T-helper 2 cell treated with Interferon-gamma antibody and Interleukin-4, amounts not matched to agents 100 ng/mL and 5 ng/mL, for 36 hours (primary cell): ENCODE data around the gene SIK3. TPM values are rescaled to one million over a fixed set of nuclear protein-coding genes. Genes with fewer than 3 reads are reported as not detected.
"Not testable (repeated sequence)": the region's sequence is repeated elsewhere in the genome, so short reads cannot be mapped to it uniquely, and the experiment has no call there.

Source experiments
- intact Hi-C: fragments of 100-400 bp; cut with micrococcal nuclease; formaldehyde crosslinking; loops from one replicate; pipeline ENCODE4 v1.15.1; 2023
- total RNA-seq: library from RNA; stranded (reverse); gene quantifications from 2 replicates; pipeline ENCODE4 v1.2.3, GENCODE V29; 2022

Gene SIK3
- 27.1 and 32.6 TPM in 2 replicates for total RNA-seq

DNA sequence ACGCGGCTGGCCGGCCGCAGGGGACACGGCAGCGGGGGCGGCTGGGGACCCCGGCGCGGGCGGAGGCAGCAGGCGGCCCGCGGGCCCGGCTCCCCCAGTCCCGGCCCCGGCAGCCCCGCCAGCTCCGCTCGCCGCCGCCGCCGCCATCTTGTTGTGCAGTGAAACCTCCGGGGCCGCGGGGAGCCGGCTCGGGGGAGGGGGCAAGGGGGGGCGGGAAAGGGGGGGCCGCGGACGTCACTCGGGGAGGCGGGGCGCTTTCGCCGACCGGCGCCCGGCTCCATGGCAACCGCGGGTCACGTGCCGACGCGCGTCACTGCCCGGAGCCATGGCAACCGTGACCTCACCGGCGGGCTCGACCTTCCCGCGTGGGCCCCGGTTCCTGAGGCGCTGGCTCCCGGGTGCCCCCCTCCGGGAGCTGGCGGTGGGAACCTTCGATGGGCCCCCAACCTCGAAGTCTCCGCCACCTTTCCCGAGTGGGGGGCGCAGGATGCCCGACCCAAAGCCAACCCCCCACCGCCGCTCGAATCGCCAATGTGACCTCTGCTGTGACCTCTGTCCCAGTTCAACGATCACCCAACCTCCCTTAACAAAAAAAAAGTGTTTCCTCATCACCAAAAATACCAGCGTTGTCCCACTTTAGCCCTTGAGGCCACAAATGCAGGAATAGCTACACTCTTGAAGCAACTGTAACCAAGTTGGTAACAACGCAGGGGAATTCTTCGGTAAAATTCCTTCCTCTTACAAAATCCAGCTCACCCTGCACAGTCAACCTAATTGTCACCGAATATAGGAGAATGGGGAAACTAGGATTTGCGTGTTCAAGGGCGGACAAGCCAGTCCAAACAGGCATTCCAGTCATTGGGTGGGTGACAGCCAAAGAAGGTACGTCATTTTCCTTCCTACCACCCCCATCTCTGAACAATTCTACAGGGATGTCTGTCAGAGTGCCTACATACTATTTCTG lies at the start of gene SIK3:
TSS of gene SIK3 (minus strand) at position 160 of the 964 bp plus-strand sequence. CDS start at position 147, 13 bp downstream.
- intact Hi-C loops = loop anchor here (1.0 to 5.0 kb wide), 6 partner anchors 36 to 326 kb away; partner anchors contain the start of genes APOA1 and BUD13

DNA sequence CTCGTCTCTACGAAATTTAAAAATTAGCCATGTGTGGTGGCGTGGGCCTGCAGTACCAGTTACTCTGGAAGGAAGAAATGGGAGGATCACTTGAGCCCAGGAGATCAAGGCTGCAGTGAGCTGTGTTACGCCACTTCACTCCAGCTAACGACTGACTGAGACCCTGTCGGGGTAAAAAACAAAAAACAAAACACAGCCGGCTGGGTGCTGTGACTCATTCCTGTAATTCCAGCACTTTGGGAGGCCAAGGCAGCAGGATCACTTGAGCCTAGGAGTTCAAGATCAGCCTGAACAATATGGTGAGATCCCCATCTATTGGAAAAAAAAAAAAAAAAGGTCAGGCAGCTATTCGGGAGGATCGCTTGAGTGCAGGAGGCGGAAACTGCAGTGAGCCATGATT lies 48.3 kb upstream of the SIK3 start:
- intact Hi-C loops = no loop called here

- intact Hi-C loops = loop anchor here (2.0 kb wide), 1 partner anchor 87 kb away; the partner anchor contains the start of genes PCSK7 and RNF214
Observed at GRCh38 chr11:117145393-117145761, 47.1 kb upstream of the SIK3 start.

- intact Hi-C loops = loop anchor here (1.0 to 2.0 kb wide), 3 partner anchors 34 to 291 kb away; partner anchors contain the start of genes PCSK7, RNF214 and SIDT2
Observed at GRCh38 chr11:117144477-117145392, 46.5 kb upstream of the SIK3 start.

DNA sequence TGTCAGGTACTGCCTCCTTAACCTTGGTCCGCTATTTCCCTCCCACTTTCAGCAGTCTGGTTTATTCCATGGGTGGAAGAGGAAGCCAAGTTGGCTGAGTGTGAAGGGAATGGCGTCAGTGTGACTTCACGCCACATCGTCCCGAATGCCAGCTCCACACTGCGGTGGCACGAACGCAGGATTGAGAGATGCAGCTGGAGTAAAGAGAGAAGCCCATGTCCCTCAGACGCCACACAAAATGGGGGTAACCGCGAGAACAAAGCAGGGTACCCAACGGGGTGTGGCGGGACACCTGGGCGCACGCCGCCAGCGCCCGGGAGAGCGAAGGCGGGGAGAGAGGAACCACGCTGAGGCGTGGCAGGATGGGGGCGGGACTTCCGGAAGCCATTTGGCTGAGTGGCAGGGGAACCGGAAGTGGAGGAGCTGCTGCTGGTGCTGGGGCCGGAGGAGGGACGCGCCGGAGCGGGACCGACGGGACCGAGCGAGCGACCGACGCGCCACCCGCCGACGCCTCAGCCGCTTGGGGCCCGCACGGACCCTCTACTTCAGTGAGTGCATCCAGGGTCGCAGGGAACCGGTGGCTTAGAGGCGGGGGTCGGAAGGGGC lies 45.7 kb upstream of the SIK3 start, which contains the start of gene PAFAH1B2:
TSS of gene PAFAH1B2 (plus strand) at position 417 of the 606 bp plus-strand sequence. CDS start 8,161 bp downstream, outside the sequence.
- intact Hi-C loops = loop anchor here (1.0 to 2.0 kb wide), 3 partner anchors 34 to 291 kb away; partner anchors contain the start of genes PCSK7, RNF214 and SIDT2

- intact Hi-C loops = no loop called here
Observed at GRCh38 chr11:117143390-117143789, 45.2 kb upstream of the SIK3 start.

DNA sequence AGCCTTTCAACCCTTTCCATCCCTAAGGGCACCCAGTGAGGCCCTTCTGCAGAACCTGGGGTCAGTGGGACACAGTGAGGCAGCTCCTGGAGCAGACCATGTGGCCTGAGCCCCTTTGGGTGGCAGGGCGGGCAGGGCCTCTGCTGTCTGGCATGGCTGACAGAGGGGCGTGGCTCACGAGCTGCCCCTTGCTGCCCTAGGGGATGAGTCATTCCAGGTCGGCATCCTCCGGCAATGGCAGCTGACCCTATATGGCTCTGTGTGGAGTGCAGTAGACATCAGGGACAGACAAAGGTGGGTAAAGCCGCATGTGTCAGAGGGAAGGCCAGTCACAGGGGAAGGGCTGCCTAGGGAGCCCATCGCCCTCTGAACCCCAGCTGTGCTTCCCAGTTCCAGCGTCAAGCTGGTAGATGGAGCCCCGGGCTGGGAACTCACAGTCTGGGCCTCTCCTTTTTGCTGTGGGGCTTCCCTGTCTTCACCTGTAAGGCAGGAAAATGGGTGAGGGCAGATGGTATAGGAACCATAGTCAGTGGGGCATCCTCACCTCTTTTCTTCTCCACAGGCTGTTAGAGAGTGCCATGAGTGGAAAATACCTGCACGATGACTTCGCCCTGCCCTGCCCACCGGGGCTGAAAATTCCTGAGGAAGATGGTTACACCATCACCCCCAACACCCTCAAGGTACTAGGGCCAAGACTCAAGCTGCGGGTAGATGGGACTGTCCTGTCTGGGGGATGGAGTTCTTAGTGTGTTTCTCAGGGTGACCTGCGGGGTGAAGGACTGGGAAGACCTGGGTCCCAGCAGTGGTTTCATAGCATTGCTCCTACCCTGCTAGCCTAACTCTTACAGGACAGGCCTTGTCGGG lies 39.2 kb upstream of the SIK3 start:
- intact Hi-C loops = not testable (repeated sequence)

GRCh38 chr11:117134979-117135378 lies 36.8 kb upstream of the SIK3 start:
- intact Hi-C loops = not testable (repeated sequence)

- intact Hi-C loops = no loop called here
Observed at GRCh38 chr11:117134431-117134830, 36.2 kb upstream of the SIK3 start.

GRCh38 chr11:117130879-117131278 lies 32.7 kb upstream of the SIK3 start:
- intact Hi-C loops = no loop called here

DNA sequence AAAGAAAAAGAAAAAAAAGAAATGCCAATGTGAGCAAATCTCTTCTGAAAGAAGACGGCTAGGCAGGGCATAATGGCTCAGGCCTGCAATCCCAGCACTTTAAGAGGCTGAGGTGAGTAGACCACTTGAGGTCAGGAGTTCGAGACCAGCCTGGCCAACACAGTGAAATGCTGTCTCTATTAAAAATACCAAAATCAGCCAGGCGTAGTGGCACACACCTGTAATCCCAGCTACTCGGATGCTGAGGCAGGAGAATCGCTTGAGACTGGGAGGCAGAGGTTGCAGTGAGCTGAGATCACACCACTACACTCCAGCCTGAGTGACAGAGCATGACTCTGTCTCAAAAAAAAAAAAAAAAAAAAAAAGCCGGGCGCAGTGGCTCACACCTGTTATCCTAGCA lies 32.2 kb upstream of the SIK3 start:
- intact Hi-C loops = not testable (repeated sequence)

GRCh38 chr11:117128289-117128688 lies 30.1 kb upstream of the SIK3 start:
- intact Hi-C loops = no loop called here

DNA sequence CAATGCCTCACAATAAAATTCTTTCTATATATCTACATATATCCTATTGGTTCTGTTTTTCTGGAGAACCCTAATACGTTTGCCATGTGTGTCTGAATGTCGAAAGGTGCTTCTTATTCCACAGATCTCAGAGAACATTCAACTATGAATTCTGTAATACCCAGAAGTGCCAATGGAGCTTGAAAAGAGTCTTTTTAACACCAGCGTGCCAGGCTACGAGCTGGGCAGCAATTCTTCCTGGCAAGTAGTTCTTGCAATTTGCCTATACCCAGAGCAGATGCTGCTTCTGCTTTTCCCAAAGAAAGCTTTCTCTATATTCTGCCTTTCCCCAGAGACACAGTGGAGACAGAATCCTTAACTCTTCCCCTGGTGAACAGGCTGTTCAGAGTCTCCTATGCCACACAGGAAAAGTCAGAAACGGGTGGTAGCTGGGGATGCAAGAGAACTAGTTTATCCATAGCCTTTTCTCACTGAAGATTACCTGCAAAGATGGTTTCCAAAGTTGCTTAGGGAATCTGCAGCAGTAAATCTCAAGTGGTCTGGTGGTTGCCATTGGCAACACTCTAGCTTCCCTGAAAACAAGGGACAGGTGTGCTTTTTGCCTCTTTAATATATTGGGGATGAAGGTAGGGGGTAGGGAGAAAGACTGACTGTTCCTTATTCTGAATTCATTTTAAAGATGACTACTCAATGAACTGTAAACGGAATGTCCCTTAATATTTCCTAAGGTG lies 29.1 kb upstream of the SIK3 start:
- intact Hi-C loops = no loop called here

DNA sequence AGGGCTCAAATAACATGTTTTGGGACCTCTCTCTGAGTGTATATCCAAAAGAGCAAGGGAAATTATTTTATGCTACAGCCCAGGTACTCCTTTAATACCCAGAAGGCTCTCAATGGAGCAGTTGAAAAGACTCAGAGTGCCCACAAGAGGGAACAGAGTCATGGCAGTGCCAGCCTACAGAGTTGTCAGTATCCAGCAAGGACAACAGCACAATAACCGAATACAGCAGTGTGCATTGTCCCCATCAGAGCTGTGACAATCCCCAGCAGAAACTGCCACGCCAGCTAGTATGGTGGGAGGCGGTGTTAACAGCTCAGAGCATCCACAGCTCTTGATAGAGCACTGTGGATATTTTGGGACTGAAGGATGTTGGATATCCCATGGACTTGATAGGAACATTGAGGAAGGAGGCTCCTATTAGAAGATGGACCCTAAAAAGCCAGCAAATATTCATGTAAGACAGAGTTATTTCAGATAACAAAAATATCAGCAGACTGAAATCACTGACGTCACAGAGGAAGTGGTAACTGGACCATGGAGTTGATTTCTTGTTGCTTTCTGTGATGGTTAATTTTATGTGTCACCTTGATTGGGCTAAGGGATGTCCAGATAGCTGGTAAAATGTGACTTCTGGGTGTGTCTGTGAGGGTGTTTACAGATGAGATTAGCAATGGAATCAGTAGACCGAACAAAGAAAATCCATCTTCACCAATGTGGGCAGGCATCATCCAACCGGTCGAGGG lies 28.2 kb upstream of the SIK3 start:
- intact Hi-C loops = no loop called here

GRCh38 chr11:117122556-117122955 lies 24.3 kb upstream of the SIK3 start:
- intact Hi-C loops = no loop called here

DNA sequence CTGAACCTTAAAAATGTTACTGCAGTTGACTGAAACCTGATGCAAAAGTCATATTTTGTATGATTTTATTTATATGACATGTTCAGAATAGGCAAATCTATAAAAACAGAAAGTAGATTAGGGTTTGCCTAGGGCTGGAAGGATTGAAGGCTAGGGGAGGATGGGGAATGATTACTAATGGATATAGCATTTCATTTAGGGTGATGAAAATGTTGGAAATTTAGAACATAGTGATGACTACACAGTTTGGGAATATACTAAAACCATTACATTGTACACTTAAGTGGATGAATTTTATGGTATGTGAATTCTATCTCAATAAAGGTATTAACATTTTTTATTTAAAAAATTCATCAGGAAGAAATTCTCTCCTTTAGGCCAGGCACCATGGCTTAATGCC lies 22.9 kb upstream of the SIK3 start:
- intact Hi-C loops = no loop called here

- intact Hi-C loops = no loop called here
Observed at GRCh38 chr11:117117681-117118080, 19.5 kb upstream of the SIK3 start.

GRCh38 chr11:117112939-117113338 lies 14.7 kb upstream of the SIK3 start:
- intact Hi-C loops = not testable (repeated sequence)

DNA sequence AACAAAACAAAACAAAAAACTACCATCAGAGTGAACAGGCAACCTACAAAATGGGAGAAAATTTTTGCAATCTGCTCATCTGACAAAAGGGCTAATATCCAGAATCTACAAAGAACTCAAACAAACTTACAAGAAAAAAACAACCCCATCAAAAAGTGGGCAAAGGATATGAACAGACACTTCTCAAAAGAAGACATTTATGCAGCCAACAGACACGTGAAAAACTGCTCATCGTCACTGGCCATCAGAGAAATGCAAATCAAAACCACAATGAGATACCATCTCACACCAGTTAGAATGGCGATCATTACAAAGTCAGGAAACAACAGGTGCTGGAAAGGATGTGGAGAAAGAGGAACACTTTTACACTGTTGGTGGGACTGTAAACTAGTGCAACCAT lies 14.3 kb upstream of the SIK3 start:
- intact Hi-C loops = not testable (repeated sequence)
